ENCODE results near the gene CCDC102B.
"Not testable (repeated sequence)": the region's sequence is repeated elsewhere in the genome, so short reads cannot be mapped to it uniquely, and the experiment has no call there.

CCDC102B gene

DNA sequence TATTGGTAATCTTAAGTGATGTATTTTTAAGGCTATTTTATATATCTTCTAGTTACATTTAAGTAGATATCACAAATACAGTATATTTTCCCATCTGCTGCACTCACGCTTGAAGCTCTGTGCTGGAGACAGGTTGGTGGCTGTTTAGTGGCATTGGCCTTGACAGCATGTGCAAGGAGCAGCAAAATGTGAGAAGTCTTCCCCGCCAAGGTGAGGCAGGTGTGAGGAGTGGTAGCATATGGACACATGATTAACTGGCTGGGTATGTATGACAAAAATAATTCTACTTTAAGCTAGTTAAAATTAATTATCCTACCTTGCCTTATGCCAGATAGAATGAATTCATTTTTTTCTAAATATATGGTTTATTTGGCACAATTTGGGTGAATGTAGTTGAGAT, 117.2 kb downstream of the CCDC102B start:
- DNase-seq (ENCODE audit: low spot score): peak; percentile 65

DNA sequence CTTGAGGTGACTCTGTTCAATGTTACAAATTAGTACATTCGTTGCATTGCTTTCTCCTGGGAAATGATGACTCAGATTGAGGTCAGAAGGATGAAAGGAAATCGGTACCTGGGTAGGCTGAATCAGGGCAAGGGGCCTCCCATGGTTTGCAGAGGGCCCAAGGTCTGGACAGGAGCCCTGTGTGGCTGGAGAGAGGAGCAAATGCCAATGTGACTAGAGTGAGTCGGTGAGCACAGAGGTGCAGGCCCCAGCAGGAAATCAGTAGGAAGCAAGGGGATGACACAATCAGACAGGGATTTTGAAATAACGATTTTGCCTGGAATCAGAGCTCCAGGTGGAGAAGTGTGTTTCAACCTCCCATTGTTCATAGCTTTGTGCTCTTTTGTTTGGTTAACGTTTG, 118.9 kb downstream of the CCDC102B start:
- no peak for DNase-seq (ENCODE audit: low spot score)

DNA sequence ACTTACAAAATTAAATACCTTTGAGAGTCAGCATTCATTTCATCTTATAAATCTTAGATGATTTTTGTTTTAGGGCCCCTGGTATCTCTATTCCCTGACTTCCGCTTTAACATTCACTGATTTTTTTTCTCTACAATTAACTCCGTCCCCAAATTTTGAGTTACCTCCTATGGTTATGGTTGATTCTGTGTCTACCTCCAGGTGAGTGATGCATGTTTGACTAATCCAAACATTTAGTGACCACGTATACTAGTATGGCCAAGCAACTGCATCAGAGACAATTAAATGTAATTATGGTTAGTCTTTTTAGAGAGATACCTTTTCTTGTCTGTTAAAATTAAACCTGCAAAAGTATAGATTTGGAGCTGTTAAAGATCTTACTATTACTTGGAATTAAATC, 120.3 kb downstream of the CCDC102B start:
- no peak for DNase-seq (ENCODE audit: low spot score)

DNA sequence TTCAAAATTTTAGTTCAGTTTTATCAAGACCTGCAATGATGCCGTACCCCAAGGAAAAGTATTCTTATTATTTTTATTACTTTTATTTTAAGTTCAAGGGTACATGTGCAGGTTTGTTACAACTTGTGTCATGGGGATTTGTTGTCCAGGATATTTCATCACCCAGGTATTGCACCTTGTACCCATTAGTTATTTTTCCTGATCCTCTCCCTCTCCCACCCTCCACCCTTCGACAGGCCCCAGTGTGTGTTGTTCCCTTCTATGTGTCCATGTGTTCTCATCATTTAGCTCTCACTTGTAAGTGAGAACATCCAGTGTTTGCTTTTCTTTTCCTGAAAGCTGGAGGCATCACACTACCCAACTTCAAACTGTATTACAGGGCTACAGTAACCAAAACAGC, 122.0 kb downstream of the CCDC102B start:
- no peak for DNase-seq (ENCODE audit: low spot score)

DNA sequence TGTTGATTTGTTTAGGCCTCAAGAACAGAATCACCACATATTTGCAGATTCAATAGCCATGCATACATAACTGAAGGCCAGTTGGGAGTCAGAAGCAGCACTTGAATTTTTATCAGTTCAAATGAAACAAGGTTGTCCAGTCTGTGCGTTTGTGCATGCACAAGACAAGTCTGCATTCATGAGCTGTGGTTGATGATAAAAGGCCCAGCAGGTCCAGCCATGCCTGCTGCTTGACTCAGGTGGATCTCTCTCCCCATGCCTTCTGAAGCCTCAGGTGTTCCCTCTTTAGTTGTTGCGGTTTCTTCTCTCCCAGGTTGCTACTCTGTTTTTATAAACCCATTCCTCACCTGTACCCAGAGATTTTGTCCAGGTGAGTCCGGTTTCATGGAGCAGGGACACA, 124.5 kb downstream of the CCDC102B start:
- no peak for DNase-seq (ENCODE audit: low spot score)

DNA sequence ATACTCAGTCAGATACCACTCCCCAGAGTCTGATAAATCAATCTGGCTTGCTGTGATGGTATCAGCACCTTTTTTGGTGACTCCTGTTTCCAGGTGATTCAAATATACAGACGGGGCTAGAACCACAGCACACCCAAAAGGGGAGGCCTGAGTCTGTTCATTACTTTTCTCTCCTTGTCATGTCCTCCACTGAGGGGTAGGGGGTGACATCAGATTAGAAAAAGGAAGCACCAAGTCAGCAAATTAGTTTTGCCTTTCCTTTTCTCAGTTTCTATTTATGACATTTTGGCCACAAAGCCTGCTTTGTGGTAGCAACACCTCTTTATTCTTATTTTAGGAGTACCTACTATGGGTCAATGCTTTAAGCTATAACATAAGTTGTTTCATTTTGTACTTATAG, 127.4 kb downstream of the CCDC102B start:
- no peak for DNase-seq (ENCODE audit: low spot score)

DNA sequence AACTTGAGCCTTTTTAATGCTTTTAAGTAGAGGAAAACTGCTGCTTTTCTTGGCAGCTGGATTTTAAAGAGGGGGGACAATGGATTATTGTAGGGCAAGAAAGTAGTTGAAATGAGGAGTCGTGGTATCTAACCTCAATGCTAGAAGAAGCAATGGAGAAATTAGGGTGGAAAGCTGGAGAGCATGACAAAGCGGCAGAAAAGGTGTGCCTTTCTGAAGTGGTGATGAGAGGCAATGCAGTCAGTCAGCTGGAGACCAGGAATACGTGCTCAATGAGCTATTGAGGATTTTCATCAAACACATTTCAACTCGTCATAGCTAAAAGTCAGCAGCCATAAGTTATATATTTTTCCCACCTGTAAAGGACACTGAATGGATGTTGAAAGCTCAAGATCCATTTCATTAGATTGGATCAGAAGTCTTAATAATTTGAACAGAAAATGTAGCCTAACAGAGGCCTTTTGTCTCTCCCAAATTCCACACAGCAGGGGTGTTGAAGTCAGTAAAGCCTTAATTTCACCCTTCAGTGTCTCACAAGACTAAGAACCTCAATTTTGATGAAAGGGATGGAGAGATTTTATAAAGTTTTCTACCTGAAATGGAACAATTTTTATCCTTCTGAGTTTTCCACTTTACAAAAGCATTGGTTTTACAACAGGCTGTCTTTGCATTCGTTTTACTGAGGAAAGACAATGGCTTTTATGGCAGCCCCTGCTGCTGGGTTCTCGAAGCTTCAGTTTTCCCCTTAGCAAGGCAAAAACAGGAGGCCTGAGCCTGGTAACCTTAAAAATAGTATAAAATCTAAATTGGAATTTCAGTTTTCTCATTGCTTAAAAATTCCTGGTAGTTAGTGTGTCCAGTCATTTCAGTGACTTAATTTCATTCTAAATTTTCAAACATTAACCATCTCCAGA, 131.1 kb downstream of the CCDC102B start:
- no peak for DNase-seq (ENCODE audit: low spot score)

DNA sequence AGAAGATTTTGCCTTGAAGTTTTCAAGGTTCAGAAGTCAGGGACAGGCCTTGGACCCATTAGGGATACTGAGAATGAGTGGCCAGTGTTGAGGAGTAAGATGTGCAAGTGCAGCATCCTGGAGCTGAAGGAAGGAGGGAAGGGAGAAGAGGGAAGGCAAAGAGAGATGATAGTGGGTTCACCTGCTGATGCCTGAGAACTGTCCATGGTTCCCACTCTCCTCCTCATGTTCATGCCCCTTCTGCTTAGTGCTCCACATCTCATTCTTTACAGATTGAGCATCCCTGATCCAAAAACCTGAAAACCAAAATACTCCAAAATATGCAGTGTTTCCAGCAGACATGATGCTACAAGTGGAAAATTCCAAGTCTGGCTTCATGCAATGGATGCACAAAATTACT, 137.8 kb downstream of the CCDC102B start:
- no peak for DNase-seq (ENCODE audit: low spot score)

DNA sequence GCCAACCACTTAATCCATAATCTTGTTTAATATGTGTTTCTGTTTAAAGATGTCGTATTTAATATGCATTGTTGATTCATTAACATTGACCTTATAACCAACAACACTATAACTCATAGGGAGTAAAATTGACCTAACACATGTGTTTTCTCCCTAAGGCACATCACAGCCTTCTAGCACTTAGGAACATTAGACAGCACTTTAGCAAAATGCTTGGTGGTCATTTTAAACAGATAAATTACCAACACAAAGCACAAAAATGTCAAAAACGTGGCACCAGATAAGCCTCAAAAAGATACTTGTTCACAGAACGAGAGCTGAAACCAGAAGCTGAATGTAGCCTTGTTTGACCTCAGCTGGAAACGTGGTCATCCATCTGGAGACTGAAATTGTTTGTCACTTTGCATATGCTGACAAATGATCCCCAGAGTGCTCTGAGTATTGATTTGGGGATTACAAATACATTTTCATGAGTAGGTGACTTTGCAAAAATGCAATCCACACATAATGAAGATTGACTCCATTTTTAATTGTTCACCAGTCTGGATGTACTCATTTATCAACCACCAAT, 139.2 kb downstream of the CCDC102B start:
- DNase-seq (ENCODE audit: low spot score): no peak

DNA sequence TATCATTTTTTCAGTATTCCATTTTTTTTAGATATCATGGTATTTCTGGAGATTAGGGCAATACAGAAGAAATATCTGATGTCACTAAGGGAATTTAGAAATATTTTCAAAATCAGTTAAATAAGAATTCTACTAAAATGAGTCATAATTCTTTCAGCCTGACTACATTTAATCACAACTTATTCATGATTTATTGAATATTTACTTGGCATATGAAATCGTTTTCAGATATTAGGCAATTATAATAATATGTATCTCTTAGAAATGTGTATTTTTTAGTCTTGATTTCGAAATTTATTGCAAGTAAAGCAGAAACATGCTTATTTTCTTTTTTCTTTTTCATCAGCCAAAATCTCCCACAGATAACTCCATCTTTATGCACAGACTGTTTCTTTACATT, 142.2 kb downstream of the CCDC102B start:
- DNase-seq (ENCODE audit: low spot score): no peak

DNA sequence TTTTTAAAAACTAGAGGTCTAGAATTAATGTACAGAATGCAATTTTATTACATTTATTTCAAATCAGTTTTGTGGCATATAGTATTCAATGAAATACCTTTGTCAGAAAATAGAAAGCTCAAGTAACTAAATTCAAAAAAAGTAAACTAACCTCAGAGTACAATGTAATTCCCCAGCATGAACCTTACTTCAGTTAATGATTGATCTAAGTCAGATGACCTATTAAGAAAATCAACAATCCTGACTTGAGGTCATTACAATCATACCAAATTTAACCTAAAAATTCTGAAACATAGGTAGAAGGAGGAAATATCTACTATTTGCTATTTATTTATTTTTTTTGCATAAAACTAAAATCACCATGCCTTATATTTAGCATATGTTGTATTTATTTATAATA, 142.9 kb downstream of the CCDC102B start:
- no peak for DNase-seq (ENCODE audit: low spot score)

DNA sequence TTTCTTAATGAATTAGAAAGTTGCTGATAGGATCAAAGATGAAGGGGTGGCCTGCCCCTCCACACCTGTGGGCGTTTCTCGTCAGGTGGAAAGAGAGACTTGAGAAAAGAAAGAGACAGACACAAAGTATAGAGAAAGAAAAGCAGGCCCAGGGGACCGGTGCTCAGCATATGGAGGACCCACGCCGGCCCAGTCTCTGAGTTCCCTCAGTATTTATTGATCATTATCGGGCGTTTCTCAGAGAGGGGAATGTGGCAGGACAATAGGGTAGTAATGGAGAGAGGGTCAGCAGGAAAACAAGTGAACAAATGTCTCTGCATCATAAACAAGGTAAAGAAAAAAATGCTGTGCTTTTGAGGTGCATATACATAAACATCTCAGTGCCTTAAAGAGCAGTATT, 144.3 kb downstream of the CCDC102B start:
- no peak for DNase-seq (ENCODE audit: low spot score)

DNA sequence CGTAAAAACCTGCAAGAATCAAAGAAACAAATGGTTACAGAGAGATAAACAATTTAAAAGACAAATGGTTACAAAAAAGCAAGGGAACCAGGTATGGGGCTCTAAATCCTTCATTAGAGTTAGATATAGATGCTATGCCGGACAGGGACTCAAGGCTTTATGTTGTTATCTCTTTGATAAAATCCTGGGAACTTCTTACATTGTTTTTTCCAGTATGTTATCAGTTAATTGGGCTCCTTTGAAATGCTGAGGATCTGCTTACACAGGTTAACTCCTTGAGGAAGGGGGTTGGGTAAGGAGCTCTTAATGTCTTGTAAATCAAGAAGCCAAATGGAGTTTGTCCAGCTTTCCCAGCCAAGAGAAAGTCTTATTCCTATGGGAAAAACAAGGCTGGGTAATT, 146.0 kb downstream of the CCDC102B start:
- not testable (repeated sequence) for DNase-seq (ENCODE audit: low spot score)

DNA sequence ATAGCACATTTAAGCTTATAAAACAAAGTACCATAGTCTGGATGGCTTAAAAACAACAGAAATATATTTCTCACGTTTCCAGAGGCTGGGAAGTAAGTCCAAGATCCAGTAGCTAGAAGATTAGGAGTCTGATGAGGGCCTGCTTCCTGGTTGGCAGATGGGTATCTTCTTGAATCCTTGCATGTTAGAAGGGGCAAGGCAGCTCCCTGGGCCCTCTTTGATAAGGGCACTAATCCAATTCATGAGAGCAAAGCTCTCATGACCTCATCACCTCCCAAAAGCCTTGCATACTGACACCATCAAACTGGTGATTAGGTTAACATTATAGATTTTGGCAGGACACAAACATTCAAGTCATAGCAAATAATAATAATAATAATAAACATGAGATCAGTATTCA, 146.4 kb downstream of the CCDC102B start:
- no peak for DNase-seq (ENCODE audit: low spot score)

DNA sequence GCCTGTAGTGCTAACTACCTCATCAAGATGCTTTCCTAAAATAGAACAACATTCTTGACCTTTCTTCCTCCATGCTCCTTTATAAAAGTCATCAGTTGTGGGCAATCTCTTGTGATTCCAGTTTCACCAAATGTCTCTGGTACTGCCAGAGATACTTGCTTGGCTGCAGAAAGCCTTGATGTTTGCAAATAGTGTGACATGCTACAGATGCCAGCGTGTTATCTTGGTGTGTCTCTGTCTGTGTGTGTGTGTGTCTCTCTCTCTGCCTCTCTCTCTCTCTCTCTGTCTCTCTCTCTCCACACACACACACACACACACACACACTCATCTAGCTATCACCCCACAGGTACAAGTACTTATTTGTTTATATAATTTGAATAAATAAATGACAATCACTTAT, 146.9 kb downstream of the CCDC102B start:
- no peak for DNase-seq (ENCODE audit: low spot score)

DNA sequence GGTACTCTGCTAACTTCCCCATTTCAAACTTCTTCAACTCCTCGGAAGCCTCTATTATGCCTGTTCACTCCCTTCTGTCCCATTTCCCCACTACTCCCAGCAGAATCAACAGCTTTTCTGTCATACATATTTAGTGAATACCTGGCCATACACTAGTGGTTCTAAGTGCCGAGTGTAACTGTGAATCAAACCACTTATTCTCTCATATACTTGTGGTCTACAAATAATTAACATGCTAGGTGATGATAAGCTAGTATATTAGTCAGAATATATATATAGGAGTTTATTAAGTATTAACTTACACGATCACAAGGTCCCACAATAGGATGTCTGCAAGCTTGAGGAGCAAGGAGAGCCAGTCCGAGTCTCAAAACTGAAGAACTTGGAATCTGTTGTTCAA, 150.7 kb downstream of the CCDC102B start:
- DNase-seq (ENCODE audit: low spot score): no peak

DNA sequence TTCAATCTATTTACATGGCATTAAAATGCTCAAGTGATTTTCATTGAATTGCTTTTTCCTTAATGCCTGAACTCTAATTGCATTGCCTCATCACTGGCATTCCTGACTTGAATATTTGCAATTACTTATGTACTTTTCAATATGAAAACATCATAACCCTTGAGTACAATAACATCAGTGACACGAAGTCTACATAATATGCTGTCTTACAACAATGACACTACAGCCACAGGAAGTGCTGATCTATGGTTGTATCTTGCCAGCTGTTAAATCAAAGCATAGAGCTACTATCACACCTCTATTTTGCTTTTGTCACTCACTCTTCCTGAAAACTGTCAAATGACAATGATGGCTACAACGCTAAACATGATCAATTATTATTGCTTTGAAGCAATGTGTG, 156.9 kb downstream of the CCDC102B start:
- no peak for DNase-seq (ENCODE audit: low spot score)

DNA sequence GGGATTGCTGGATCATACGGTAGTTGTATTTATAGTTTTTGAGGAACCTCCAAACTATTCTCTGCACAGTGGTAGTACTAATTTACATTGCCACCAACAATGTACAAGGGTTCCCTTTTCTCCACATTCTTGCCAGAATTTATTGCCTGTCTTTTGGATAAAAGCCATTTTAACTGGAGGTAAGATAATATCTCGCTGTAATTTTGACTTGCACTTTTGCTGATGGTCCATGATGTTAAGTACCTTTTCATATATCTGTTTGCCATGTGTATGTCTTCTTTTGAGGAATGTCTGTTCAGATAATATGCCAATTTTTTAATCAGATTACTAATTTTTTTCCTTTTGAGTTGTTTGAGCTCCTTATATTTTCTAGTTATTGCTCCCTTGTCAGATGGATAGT, 158.8 kb downstream of the CCDC102B start:
- no peak for DNase-seq (ENCODE audit: low spot score)

DNA sequence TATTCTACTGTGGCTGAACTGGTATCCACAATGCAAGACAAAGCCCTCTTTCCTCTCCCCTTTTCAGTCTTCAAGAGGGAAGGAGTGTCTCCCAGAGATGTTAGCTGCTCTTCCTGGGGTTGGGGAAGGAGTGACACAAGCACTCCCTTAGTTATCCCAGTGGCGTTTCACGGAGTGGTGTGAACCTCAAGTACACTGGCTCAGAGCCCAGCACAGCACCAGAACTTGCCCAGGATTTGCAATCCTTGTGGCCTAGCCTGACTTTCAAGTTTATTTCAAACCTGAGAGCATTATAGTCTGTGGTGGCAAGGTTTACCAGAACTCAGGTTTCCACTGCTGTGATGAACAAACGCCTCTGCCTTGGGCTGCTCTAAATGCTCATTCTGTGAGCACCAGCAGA, 162.5 kb downstream of the CCDC102B start:
- DNase-seq (ENCODE audit: low spot score): no peak

DNA sequence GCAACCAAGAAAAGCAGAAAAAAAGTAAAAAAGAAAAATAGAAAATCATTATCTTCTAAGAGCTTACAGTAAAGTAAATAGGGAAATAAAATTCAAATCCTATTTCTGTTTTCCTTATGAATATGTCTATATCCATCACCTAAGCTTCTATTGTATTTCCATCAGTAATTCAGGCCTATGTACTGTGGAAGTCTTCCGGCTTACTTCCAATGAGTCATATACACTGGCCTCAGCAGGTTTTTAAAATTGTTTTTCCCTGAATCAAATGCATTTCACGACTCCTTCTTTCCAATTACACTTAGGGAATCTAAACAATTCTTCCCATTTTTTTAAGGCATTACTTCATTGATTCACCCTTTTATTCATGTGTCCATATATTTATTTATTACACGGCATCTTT, 164.7 kb downstream of the CCDC102B start:
- DNase-seq (ENCODE audit: low spot score): no peak

DNA sequence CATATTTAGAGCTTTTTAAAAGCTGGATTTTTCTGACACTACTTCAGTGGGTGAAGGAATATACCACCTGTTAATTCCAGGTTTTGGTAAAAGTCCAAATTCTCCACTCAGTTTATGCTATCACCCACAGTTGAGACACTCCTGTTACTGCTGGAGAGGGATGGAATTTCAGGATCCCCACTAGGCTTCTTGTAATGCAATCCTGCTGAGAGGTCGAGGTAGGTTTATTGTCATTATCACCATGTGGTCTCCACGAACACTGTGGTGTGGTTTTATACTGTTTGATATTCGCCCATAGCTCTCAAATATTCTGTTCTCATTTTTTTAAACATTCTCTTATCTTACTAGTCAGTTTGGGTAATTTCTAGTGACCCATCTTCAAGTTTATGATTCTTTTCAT, 167.9 kb downstream of the CCDC102B start:
- DNase-seq (ENCODE audit: low spot score): no peak

DNA sequence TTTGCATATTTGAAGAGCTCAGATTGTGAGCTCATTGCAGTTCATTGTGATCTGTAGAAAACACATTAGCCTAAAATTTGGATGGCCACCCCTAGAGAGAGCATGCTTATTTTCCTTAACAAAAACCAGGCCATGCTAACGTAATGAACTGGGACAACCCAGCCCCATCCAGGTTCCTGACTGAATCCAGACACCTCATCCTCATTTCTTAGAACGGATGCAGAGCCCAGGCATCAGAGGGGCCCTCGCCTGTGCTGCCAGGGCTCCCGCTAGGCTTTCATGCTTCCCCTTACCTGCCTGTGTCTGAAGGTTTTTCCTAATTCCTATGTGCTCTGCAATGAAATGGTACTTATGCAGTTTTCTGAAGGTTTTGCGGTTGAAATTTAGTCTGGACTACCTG, 171.1 kb downstream of the CCDC102B start:
- no peak for DNase-seq (ENCODE audit: low spot score)

DNA sequence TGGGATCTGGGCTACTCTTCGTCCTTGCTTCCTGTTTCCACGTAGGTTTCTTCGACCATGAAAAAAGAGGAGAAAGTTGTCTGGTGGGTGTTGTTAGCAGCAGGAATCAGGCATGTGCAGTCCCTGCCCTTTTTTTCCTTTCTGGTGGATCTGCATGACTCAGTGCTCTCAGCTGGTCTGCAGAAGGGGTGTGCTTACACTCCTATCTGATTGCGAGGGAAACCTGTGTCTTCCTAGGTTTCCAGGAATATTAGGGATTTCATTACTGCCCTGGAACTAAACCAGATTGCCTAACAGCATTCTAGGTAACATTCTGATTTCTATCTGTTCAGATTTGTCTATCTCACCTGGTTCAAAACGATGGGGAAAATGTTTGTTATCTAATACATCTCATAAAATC, 174.3 kb downstream of the CCDC102B start:
- DNase-seq (ENCODE audit: low spot score): no peak

DNA sequence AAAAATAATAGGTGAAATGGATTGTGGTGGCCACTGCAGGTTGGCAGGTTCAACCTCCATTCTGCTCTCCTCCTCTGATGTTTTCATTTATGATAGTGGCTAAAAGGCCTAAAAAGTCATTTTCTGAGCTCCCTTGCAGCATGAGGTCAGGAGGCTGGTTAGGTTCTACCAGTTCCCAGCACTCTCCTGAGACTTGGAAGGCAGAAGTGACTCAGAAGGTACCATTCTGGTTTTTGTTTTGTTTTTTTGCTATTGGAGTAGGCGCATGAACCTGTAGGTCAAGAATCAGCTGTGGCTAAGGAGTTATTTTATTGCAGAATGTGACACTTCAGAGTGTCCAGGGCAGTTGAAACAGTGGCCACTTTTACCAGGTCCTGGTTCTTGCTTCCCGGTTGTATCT, 181.9 kb downstream of the CCDC102B start:
- no peak for DNase-seq (ENCODE audit: low spot score)
